Ascending aorta (tissue), 2 donors: ENCODE results near the gene IQGAP3. TPM values are rescaled to one million over a fixed set of nuclear protein-coding genes. Genes with fewer than 3 reads are reported as not detected.

Experiments used
- DNase-seq, 2 donors: peaks; one replicate each; pipeline ENCODE4 v3.0.0-alpha.2; 2019; ENCODE audit warnings: low spot score in 2 of 2
- H3K27ac ChIP-seq, 2 donors: fragments of 200-600 bp; sonication (generic); one replicate each; pipeline ENCODE4 v1.5.1; 2016 to 2017; ENCODE audit warnings: mild to moderate bottlenecking in 1 of 2
- H3K27me3 ChIP-seq: fragments of 200-600 bp; sonication (generic); one replicate; pipeline ENCODE4 v1.5.1; 2017
- H3K36me3 ChIP-seq, 2 donors: fragments of 200-600 bp; sonication (generic); one replicate each; pipeline ENCODE4 v1.5.1; 2016
- H3K4me1 ChIP-seq, 2 donors: fragments of 200-600 bp; sonication (generic); one replicate each; pipeline ENCODE4 v1.5.1; 2016 to 2017; ENCODE audit warnings: mild to moderate bottlenecking in 1 of 2
- H3K4me3 ChIP-seq, 2 donors: fragments of 200-600 bp; sonication (generic); one replicate each; pipeline ENCODE4 v1.5.1; 2016 to 2017; ENCODE audit warnings: mild to moderate bottlenecking in 1 of 2
- H3K9me3 ChIP-seq, 2 donors: fragments of 200-600 bp; sonication (generic); one replicate each; pipeline ENCODE4 v1.5.1; 2016
- CTCF ChIP-seq, 3 experiments: fragments of 200-600 bp in 2 of 3; fragments of 450-650 bp in 1 of 3; sonication (generic) in 2 of 3; IDR thresholded peaks; one replicate each; pipeline ENCODE4 v1.5.1; 2016 to 2019; ENCODE audit warnings: antibody characterized with exemption in 3 of 3, mild to moderate bottlenecking in 1 of 3, moderate library complexity in 1 of 3
- intact Hi-C: fragments of 100-400 bp; cut with DNase I; formaldehyde crosslinking; loops from one replicate; pipeline ENCODE4 v1.15.1; 2023
- total RNA-seq: library from RNA; depleted of rRNA; stranded (reverse); fragments of >200 nt; gene quantifications from one replicate; pipeline ENCODE4 v1.1.0, GENCODE V29; 2016

The IQGAP3 gene
- total RNA-seq, 1 donor from 2014 or later: not detected

GRCh38 chr1:156515956-156516355 is 56.4 kb downstream of the IQGAP3 start:
- H3K9me3 ChIP-seq: no peaks in the 10 kb centered on the region
- no peaks in the 10 kb centered on the region for H3K27me3 ChIP-seq
- no peak for TF ChIP-seq CTCF (IDR thresholded peaks at IDR 0.05)
- intact Hi-C loops: no loop called here
- H3K4me1 ChIP-seq: peaks cover 5 to 6% of the 10 kb centered on the region in 2 donors
- H3K36me3 ChIP-seq: no peaks in the 10 kb centered on the region
- DNase-seq: no peak
- H3K27ac ChIP-seq: no peak overlapping the region
- no peak overlapping the region for H3K4me3 ChIP-seq

DNA sequence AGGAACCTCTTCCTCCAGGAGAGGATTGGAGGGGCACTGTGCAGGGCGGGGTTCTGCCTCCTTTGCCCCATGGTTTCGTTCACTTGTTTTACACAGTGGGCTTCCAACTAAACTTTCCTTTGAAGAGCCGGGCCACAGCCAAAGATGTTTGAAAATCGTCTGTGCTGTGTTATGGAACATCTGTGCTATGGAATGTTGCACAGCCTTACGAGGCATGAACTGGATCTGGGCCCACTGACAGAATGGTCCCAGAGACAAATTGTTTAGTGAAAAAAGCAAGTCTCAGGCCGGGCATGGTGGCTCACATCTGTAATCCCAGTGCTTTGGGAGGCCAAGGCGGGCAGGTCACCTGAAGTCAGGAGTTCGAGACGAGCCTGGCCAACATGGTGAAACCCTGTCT is 59.2 kb downstream of the IQGAP3 start:
- Histone ChIP-seq H3K36me3 (no peaks in the 10 kb centered on the region), H3K27me3 (no peaks in the 10 kb centered on the region), H3K9me3 (no peaks in the 10 kb centered on the region), H3K4me1 (peaks cover 16 to 29% of the 10 kb centered on the region in 2 donors), H3K27ac (no peak overlapping the region), H3K4me3 (no peak overlapping the region)
- intact Hi-C loops: no loop called here
- DNase-seq: no peak
- TF ChIP-seq CTCF (IDR thresholded peaks at IDR 0.05): no peak

DNA sequence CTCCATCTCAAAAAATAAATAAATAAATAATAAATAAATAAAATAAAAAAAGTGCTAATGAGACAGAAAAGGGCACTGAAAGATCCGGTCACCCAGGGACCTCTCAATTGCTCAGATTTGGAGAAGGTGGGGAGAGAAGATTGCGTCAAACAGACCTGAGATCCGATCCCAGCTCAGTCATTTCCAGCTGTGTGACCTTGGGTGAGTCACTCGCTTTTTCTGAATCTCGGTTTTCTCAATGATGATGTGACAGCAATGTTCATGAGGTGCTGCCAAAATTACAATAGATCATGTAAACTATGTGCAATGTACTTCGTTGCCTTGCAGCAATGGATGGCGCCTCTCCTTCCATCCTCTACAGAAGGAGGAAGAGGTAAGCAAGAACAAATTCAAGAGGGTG is 60.7 kb downstream of the IQGAP3 start:
- TF ChIP-seq CTCF (IDR thresholded peaks at IDR 0.05): no peak
- no peak overlapping the region for H3K4me3 ChIP-seq
- no peak for DNase-seq
- peak overlapping the region; percentile 86 to 100 for H3K27ac ChIP-seq
- H3K9me3 ChIP-seq: no peaks in the 10 kb centered on the region
- H3K27me3 ChIP-seq: no peaks in the 10 kb centered on the region
- peaks cover 16 to 33% of the 10 kb centered on the region in 2 donors for H3K4me1 ChIP-seq
- intact Hi-C loops: loop anchor here (2.0 kb wide), 1 partner anchor 61 kb away; the partner anchor contains the start of gene IQGAP3
- H3K36me3 ChIP-seq: no peaks in the 10 kb centered on the region

DNA sequence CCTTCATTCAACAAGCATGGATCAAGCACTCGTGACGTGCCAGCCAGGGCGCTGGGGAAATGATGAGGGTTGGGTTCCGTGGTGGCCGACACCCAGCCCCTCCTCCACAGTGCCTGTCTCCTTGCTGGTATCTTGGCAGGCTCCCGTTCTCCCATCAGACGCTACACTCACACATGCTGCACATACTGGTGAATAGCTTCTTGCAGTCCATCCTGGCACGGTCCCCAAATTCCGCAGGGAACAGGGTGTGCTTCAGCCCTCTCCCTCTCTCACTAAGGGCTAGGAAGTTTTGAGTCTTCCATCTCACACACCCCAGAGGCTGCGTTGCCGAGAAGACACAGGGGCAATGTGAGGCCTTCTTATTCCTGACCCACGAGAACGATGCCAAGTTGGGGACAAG is 61.7 kb downstream of the IQGAP3 start:
- H3K36me3 ChIP-seq: no peaks in the 10 kb centered on the region
- peak in 1 of 2 donors; percentile 96 for DNase-seq
- no peaks in the 10 kb centered on the region for H3K9me3 ChIP-seq
- H3K27ac ChIP-seq: peak overlapping the region; percentile 86 to 100
- H3K4me1 ChIP-seq: peaks cover 16 to 36% of the 10 kb centered on the region in 2 donors
- no peaks in the 10 kb centered on the region for H3K27me3 ChIP-seq
- TF ChIP-seq CTCF (IDR thresholded peaks at IDR 0.05): no peak
- intact Hi-C loops: loop anchor here (2.0 kb wide), 1 partner anchor 62 kb away; the partner anchor contains the start of gene IQGAP3
- no peak overlapping the region for H3K4me3 ChIP-seq

DNA sequence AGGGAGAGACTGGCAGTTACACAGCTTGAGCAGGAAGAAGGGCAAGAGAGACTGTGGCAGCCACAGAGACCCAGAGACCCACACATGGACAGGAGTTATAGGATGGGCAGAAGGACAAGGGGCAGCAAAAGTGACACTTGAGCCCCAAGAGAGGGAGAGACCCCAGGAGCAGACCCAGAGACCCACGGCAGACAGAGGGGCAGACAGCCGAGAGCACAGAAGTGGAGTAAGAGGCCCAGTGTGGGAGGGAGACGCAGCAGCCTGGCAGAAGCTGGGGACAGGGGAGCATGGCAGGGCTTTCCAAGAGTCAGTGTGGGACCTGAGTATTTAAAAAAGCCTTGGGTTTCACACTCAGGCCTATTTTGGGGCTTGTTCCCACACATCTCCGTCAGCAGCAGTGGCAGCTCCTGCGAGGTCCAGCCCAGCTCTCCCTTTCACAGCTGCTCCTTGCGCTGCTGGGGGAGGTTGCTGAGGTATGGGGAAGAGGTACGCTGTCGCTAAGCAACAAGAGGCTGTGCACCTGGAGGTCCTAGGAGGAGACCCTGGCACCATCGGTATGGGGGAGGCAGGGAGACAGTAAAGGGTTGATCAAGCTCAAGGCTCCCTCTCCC is 62.8 kb downstream of the IQGAP3 start:
- no peak for DNase-seq
- no peak for TF ChIP-seq CTCF (IDR thresholded peaks at IDR 0.05)
- Histone ChIP-seq H3K27me3 (no peaks in the 10 kb centered on the region), H3K4me3 (no peak overlapping the region), H3K36me3 (no peaks in the 10 kb centered on the region), H3K27ac (peak overlapping the region; percentile 86 to 100), H3K9me3 (no peaks in the 10 kb centered on the region), H3K4me1 (peaks cover 19 to 41% of the 10 kb centered on the region in 2 donors)
- intact Hi-C loops: loop anchor here (2.0 to 10.0 kb wide), 2 partner anchors 63 to 385 kb away; partner anchors contain the start of gene IQGAP3
